GM12874 (cell line): ENCODE measurements around the gene CACNG8.

Experiments used
- TF ChIP-seq, protein P1 (sequence below): IDR thresholded peaks from 2 replicates; pipeline ENCODE4 v1.5.1; 2011; ENCODE audit warnings: low read depth, mild to moderate bottlenecking, control low read depth, low read length, moderate library complexity; ENCODE audit not compliant: insufficient read depth

Gene CACNG8

DNA sequence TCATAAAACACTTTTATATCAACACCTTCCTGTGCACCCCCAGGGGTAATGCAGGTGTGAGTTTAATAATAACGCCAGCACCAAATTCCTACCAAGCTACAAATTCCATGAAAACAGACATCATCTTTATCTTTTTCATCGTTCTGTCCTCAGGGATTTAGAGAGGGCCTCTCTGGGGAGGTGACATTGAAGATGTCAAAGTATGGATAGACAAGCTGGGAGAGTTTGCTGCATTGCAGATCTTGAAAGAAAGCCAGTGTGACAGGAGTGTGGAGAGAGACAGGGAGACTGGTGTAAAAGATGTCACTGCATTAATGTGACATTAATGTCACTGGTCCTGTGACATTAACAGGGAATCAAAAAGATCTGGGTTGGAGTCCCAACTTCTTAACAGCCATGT is 38.8 kb downstream of the CACNG8 start:
- TF ChIP-seq, protein P1, sequence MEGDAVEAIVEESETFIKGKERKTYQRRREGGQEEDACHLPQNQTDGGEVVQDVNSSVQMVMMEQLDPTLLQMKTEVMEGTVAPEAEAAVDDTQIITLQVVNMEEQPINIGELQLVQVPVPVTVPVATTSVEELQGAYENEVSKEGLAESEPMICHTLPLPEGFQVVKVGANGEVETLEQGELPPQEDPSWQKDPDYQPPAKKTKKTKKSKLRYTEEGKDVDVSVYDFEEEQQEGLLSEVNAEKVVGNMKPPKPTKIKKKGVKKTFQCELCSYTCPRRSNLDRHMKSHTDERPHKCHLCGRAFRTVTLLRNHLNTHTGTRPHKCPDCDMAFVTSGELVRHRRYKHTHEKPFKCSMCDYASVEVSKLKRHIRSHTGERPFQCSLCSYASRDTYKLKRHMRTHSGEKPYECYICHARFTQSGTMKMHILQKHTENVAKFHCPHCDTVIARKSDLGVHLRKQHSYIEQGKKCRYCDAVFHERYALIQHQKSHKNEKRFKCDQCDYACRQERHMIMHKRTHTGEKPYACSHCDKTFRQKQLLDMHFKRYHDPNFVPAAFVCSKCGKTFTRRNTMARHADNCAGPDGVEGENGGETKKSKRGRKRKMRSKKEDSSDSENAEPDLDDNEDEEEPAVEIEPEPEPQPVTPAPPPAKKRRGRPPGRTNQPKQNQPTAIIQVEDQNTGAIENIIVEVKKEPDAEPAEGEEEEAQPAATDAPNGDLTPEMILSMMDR: no peak

DNA sequence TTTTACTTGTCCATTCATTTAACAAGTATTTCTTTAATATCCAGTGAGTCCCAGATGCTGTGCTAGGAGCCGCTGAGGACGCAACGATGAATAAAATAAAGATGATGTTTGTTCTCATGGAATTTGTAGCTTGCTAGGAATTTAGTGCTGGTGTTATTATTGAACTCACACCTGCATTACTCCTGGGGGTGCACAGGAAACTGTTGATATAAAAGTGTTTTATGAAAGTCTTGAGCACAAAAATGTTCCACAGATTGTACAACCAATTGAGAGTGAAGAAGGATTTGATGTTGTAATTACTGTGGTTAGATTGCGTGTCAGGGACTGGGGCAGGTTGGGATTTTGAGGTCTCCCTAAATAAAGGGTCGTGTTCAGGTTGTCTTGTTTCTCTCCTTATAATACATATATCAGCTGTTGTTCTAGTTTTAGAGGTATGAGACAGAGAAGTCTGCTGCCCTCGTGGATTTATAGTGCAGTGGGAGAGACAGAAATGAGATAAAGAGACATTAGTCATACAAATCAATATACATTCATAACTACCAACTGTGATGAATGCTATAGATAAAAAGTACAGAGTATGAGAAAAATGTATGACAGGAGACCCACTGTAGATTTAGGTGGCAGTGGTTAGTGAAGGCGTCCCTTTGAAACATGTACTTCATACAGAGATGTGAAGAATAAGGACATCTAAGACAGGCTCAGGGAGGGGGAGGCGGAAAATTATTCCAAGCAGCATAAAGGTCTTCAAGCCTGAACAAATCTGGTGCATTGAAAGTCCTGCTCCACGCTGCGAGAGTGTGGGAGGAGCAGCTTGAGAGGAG is 40.0 kb downstream of the CACNG8 start:
- TF ChIP-seq, protein P1: no peak

DNA sequence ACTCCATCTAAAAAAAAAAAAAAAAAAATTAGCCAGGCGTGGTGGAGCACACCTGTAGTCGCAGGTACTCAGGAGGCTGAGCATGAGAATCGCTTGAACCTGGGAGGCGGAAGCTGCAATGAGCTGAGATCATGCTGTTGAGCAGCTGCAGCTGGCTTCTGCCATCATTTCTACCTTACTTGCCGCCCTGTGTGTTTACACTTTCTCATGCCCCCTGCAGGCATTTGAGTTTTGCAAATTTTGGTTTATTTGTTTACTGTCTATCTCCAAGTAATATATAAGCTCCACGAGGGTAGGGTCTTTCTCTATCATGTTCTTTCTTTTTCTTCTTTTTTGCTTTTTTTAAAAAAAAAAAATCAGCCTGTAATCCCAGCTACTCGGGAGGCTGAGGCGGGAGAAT is 46.7 kb downstream of the CACNG8 start:
- TF ChIP-seq, protein P1: no peak

DNA sequence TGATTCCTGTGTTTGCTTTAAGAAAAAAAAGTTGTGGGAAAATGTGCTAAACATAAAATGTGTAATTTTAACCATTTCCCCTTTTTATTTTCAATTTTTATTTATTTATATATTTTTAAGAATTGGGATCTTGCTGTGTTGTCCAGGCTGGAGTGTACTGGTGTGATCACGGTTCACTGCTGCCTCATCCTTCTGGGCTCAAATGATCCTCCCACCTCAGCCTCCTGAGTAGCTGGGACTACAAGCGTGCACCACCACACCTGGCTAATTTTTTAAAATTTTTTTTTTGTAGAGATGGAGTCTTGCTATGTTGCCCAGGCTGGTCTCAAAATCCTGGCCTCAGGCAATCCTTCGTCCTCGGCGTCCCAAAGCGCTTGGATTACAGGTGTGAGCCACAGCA is 47.7 kb downstream of the CACNG8 start:
- TF ChIP-seq, protein P1: no peak

DNA sequence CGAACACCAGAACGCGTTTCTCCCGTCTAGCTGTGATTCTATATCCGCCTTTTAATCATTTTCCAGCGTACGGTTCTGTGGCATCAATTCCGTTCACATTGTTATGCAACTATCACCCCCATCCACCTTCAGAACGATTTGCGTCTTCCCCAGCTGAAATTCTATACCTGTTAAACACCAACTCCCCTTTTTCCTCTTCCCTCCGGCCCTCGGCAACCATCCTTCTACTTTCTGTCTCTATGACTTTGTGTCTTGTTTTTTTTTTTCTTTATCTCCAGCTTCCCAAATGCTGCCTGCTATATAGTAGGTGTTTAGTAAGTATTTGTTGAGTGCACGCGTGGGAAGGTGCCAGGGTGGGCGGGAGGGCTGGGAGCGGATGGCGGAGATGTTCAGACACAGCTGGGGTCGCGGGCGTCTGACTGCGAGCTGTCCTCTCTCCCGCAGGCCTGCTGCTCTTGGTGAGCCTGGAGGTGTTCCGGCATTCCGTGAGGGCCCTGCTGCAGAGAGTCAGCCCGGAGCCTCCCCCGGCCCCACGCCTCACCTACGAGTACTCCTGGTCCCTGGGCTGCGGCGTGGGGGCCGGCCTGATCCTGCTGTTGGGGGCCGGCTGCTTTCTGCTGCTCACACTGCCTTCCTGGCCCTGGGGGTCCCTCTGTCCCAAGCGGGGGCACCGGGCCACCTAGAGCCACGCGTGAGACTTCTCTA is 48.9 kb downstream of the CACNG8 start:
- TF ChIP-seq, protein P1: no peak

DNA sequence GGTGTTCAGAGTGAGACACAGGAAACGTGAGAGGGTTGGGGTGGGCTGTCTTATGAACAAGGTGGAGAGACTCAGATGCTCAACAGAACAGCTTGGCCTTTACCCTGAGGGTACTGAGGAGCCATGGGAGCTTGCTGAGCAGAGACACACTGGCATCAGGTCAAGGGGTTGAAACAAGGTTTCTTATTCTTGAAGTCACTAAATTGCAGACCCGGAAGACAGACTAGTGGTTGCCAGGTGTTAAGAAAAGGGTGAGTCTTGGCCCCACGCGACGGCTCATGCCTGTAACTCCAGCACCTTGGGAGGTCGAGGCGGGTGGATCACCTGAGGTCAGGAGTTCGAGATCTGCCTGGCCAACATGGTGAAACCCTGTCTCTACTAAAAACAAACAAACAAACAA is 51.1 kb downstream of the CACNG8 start:
- TF ChIP-seq, protein P1: no peak

DNA sequence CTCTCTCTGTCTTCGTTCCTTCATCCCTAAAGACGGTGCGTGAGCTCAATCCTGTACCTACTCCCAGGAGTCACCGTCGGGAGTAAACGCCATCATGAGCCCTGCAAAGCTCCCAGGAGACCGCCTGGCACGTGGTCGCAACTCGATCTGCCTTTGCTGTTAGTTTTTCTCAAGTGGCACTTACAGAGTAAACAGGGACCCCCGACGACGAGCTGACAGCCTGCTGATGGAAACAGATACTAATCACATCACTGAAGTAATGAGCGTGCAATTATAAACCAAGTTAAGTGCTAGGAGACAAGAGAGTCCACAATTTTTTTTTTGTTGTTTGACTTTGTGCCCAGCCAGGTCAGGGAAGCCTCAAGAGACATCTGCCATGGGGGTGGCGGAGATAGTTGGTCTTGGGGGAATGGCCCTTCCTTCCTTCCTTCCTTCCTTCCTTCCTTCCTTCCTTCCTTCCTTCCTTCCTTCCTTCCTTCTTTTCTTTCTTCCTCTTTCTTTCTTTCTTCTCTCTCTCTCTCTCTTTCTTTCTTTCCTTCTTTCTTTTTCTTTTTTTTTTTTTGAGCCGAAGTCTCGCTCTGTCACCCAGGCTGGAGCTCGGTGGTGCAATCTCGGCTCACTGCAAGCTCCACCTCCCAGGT is 52.3 kb downstream of the CACNG8 start:
- TF ChIP-seq, protein P1: no peak
